ENCODE measurements around the gene TMEM132D.

GRCh38 chr12:129552996-129553750 lies 350.7 kb downstream of the TMEM132D start:
- no peak for TF ChIP-seq ATF2 (tag by site-specific recombination; IDR thresholded peaks at IDR 0.05; ENCODE audit: low read depth)
- TF ChIP-seq ZNF501 (tag by site-specific recombination; IDR thresholded peaks at IDR 0.05) = no peak
- TF ChIP-seq ZBTB26 (tag by site-specific recombination; optimal IDR thresholded peaks at IDR 0.05) = no peak
- TF ChIP-seq CTCF (tag by site-specific recombination; IDR thresholded peaks at IDR 0.05) = no peak
- TF ChIP-seq ZNF558 (tag by site-specific recombination; IDR thresholded peaks at IDR 0.05) = no peak
- no peak for TF ChIP-seq MEIS1 (CRISPR knock-in tag; IDR thresholded peaks at IDR 0.05; ENCODE audit: borderline replicate concordance)

All from HEK293 (cell line).